IPS-15b (cell line): ENCODE results near the gene ZNF333.
"Not testable (repeated sequence)": the region's sequence is repeated elsewhere in the genome, so short reads cannot be mapped to it uniquely, and the experiment has no call there.

Experiments used
- H3K27me3 ChIP-seq: one replicate; pipeline ENCODE4 v1.6.1; 2013; ENCODE audit warnings: low read length; ENCODE audit not compliant: control insufficient read depth, insufficient read depth
- H3K36me3 ChIP-seq: one replicate; pipeline ENCODE4 v1.6.1; 2013; ENCODE audit warnings: low read length; ENCODE audit not compliant: control insufficient read depth, insufficient read depth
- H3K4me1 ChIP-seq: one replicate; pipeline ENCODE4 v1.6.1; 2013; ENCODE audit warnings: mild to moderate bottlenecking, low read length; ENCODE audit not compliant: control insufficient read depth, insufficient read depth
- H3K4me3 ChIP-seq: one replicate; pipeline ENCODE4 v1.5.1; 2013; ENCODE audit warnings: low read depth, low read length
- H3K9ac ChIP-seq: one replicate; pipeline ENCODE4 v1.6.1; 2013; ENCODE audit warnings: low read depth, mild to moderate bottlenecking, low read length
- H3K9me3 ChIP-seq: one replicate; pipeline ENCODE4 v1.6.1; 2013; ENCODE audit warnings: mild to moderate bottlenecking, low read length; ENCODE audit not compliant: control insufficient read depth, insufficient read depth

The ZNF333 gene

GRCh38 chr19:14770944-14771839 lies 81.3 kb downstream of the ZNF333 start:
- Histone ChIP-seq H3K27me3 (no peaks in the 10 kb centered on the region), H3K4me3 (no peak overlapping the region), H3K4me1 (no peaks in the 10 kb centered on the region), H3K36me3 (peaks cover 4% of the 10 kb centered on the region), H3K9ac (no peak overlapping the region), H3K9me3 (no peaks in the 10 kb centered on the region)

GRCh38 chr19:14772467-14772866 lies 82.6 kb downstream of the ZNF333 start:
- no peak overlapping the region for H3K9ac ChIP-seq

GRCh38 chr19:14772995-14773394 lies 83.1 kb downstream of the ZNF333 start:
- H3K4me3 ChIP-seq, result no peak overlapping the region

More at GRCh38 chr19:14772467-14772866, 82.6 kb downstream of the ZNF333 start:
- Histone ChIP-seq H3K4me1 (no peaks in the 10 kb centered on the region), H3K27me3 (no peaks in the 10 kb centered on the region), H3K36me3 (peaks cover 3% of the 10 kb centered on the region), H3K9me3 (no peaks in the 10 kb centered on the region), H3K4me3 (no peak overlapping the region)

GRCh38 chr19:14773722-14774121 lies 83.9 kb downstream of the ZNF333 start:
- not testable (repeated sequence) for H3K4me3 ChIP-seq, H3K36me3 ChIP-seq, H3K4me1 ChIP-seq, H3K9me3 ChIP-seq, H3K27me3 ChIP-seq, H3K9ac ChIP-seq

More at GRCh38 chr19:14772995-14773394, 83.1 kb downstream of the ZNF333 start:
- Histone ChIP-seq H3K36me3 (peaks cover 3% of the 10 kb centered on the region), H3K9me3 (no peaks in the 10 kb centered on the region), H3K27me3 (no peaks in the 10 kb centered on the region), H3K9ac (no peak overlapping the region), H3K4me1 (no peaks in the 10 kb centered on the region)

GRCh38 chr19:14774373-14774772 lies 84.5 kb downstream of the ZNF333 start:
- Histone ChIP-seq H3K4me1 (no peaks in the 10 kb centered on the region), H3K27me3 (no peaks in the 10 kb centered on the region), H3K9ac (no peak overlapping the region), H3K4me3 (no peak overlapping the region), H3K9me3 (no peaks in the 10 kb centered on the region), H3K36me3 (peaks cover 3% of the 10 kb centered on the region)

GRCh38 chr19:14775326-14775725 lies 85.5 kb downstream of the ZNF333 start:
- not testable (repeated sequence) for H3K27me3 ChIP-seq, H3K9me3 ChIP-seq, H3K36me3 ChIP-seq, H3K9ac ChIP-seq, H3K4me1 ChIP-seq
- H3K4me3 ChIP-seq, result peak overlapping the region; percentile 71

- H3K4me3 ChIP-seq, result peak overlapping the region; percentile 71
- H3K4me1 ChIP-seq, result no peaks in the 10 kb centered on the region
- H3K9ac ChIP-seq, result peak overlapping the region; percentile 24
Observed at GRCh38 chr19:14775869-14776586, 86.2 kb downstream of the ZNF333 start.

GRCh38 chr19:14777645-14778044 lies 87.8 kb downstream of the ZNF333 start:
- H3K36me3 ChIP-seq, H3K4me3 ChIP-seq, H3K4me1 ChIP-seq, H3K27me3 ChIP-seq, H3K9me3 ChIP-seq, H3K9ac ChIP-seq: not testable (repeated sequence)

More at GRCh38 chr19:14775869-14776586, 86.2 kb downstream of the ZNF333 start:
- Histone ChIP-seq H3K36me3 (peaks cover 3% of the 10 kb centered on the region), H3K27me3 (no peaks in the 10 kb centered on the region), H3K9me3 (no peaks in the 10 kb centered on the region)

GRCh38 chr19:14778110-14778845 lies 88.4 kb downstream of the ZNF333 start, which contains the start of gene ADGRE2:
Gene ADGRE2, minus strand, starts transcription at chr19:14778560. Its CDS starts 1,804 bp downstream, at chr19:14776756.
- not testable (repeated sequence) for H3K4me1 ChIP-seq, H3K36me3 ChIP-seq, H3K9me3 ChIP-seq, H3K9ac ChIP-seq, H3K4me3 ChIP-seq, H3K27me3 ChIP-seq

- Histone ChIP-seq H3K27me3 (no peaks in the 10 kb centered on the region), H3K36me3 (no peaks in the 10 kb centered on the region), H3K9me3 (no peaks in the 10 kb centered on the region), H3K4me1 (no peaks in the 10 kb centered on the region), H3K9ac (no peak overlapping the region), H3K4me3 (no peak overlapping the region)
Observed at GRCh38 chr19:14779151-14779550, 89.3 kb downstream of the ZNF333 start.

- not testable (repeated sequence) for H3K27me3 ChIP-seq, H3K36me3 ChIP-seq, H3K4me1 ChIP-seq, H3K4me3 ChIP-seq, H3K9me3 ChIP-seq, H3K9ac ChIP-seq
Observed at GRCh38 chr19:14780622-14781225, 90.9 kb downstream of the ZNF333 start.
